Gastroesophageal sphincter (tissue), 4 donors: ENCODE data around the gene STRBP. TPM values are rescaled to one million over a fixed set of nuclear protein-coding genes. Genes with fewer than 3 reads are reported as not detected.

Source experiments
- ATAC-seq: fragments of 150-250 bp; one replicate; pipeline ENCODE4 v1.9.1; 2016; ENCODE audit warnings: mild to moderate bottlenecking, moderate library complexity
- H3K27ac ChIP-seq, 4 donors: fragments of 200-600 bp; sonication (generic) in 3 of 4; 1 replicate in 3 of 4; 2 replicates in 1 of 4; pipeline ENCODE4 v1.5.1; 2016 to 2019
- H3K27me3 ChIP-seq: fragments of 200-600 bp; sonication (generic); one replicate; pipeline ENCODE4 v1.5.1; 2019
- H3K36me3 ChIP-seq, 2 donors: fragments of 200-600 bp; sonication (generic); one replicate each; pipeline ENCODE4 v1.5.1; 2019; ENCODE audit warnings: control low read depth in 1 of 2
- H3K4me1 ChIP-seq, 3 donors: fragments of 200-600 bp; sonication (generic); 1 replicate in 2 of 3; 2 replicates in 1 of 3; pipeline ENCODE4 v1.5.1; 2016 to 2019; ENCODE audit warnings: control low read depth in 2 of 3
- H3K4me3 ChIP-seq, 2 donors: fragments of 200-600 bp; sonication (generic); one replicate each; pipeline ENCODE4 v1.5.1; 2019; ENCODE audit warnings: mild to moderate bottlenecking in 1 of 2, moderate library complexity in 1 of 2
- H3K9me3 ChIP-seq, 3 donors: fragments of 200-600 bp; sonication (generic); one replicate each; pipeline ENCODE4 v1.5.1; 2017 to 2019; ENCODE audit warnings: control low read depth in 2 of 3
- CTCF ChIP-seq, 4 experiments: fragments of 200-600 bp in 2 of 4; fragments of 450-650 bp in 2 of 4; sonication (generic) in 1 of 4; IDR thresholded peaks; one replicate each; pipeline ENCODE4 v1.5.1; 2017 to 2019; ENCODE audit warnings: antibody characterized with exemption in 4 of 4, mild to moderate bottlenecking in 2 of 4, moderate library complexity in 2 of 4
- EP300 ChIP-seq: sonication (generic); formaldehyde crosslinking; IDR thresholded peaks from one replicate; pipeline ENCODE4 v1.6.1; 2017; ENCODE audit warnings: antibody characterized with exemption, mild to moderate bottlenecking
- POLR2A ChIP-seq, 2 donors: fragments of 450-650 bp; IDR thresholded peaks; one replicate each; pipeline ENCODE4 v1.6.1; 2017; ENCODE audit warnings: antibody characterized with exemption in 2 of 2, mild to moderate bottlenecking in 2 of 2, moderate library complexity in 1 of 2
- POLR2AphosphoS5 ChIP-seq: sonication (generic); formaldehyde crosslinking; IDR thresholded peaks from one replicate; pipeline ENCODE4 v1.6.1; 2017; ENCODE audit warnings: antibody characterized with exemption
- WGBS, 2 donors: methylation state at CpG; one replicate each; pipeline ENCODE4 v1.1.5; 2018; ENCODE audit warnings: low coverage in 1 of 2; 5-methylcytosine and 5-hydroxymethylcytosine counted together
- total RNA-seq, 4 donors: library from RNA; depleted of rRNA; stranded (reverse); fragments of >200 nt; gene quantifications; one replicate each; pipeline ENCODE4 v1.1.0, GENCODE V29; 2016

The STRBP gene
- total RNA-seq, 4 donors from 2014 or later = 10.4 to 20.6 (median 14.8) TPM

- Histone ChIP-seq H3K36me3 (peaks cover 0 to 93% of the 10 kb centered on the region in 2 donors), H3K27ac (no peak overlapping the region), H3K4me3 (no peak overlapping the region), H3K27me3 (no peaks in the 10 kb centered on the region), H3K4me1 (peaks cover 0 to 26% (median under 1%) of the 10 kb centered on the region in 3 donors), H3K9me3 (no peaks in the 10 kb centered on the region)
- 40 to 56% methylated on average over 1 to 2 of the region's 2 CpGs for WGBS, 2 donors
- no peak for ATAC-seq
- no peak for TF ChIP-seq CTCF (IDR thresholded peaks at IDR 0.05)
- TF ChIP-seq POLR2A (IDR thresholded peaks at IDR 0.05) = no peak
Measured at GRCh38 chr9:123085916-123086315, 182.5 kb downstream of the STRBP start.

- ATAC-seq = no peak
- WGBS, 2 donors = 94 to 100% methylated on average over 1 of the region's 1 CpG
- H3K4me1 ChIP-seq = peaks cover 0 to 14% (median 0%) of the 10 kb centered on the region in 3 donors
Measured at GRCh38 chr9:123084256-123084655, 184.1 kb downstream of the STRBP start.

GRCh38 chr9:123083680-123084079 is 184.7 kb downstream of the STRBP start:
- Histone ChIP-seq H3K9me3 (no peaks in the 10 kb centered on the region), H3K4me1 (peaks cover 0 to 9% (median 0%) of the 10 kb centered on the region in 3 donors), H3K27me3 (no peaks in the 10 kb centered on the region), H3K4me3 (no peak overlapping the region), H3K27ac (no peak overlapping the region), H3K36me3 (peaks cover 0 to 95% of the 10 kb centered on the region in 2 donors)
- ATAC-seq = no peak
- TF ChIP-seq POLR2AphosphoS5 (no peak), EP300 (no peak), CTCF (IDR thresholded peaks at IDR 0.05) (no peak), POLR2A (IDR thresholded peaks at IDR 0.05) (no peak)
- WGBS, 2 donors = 63 to 74% methylated on average over 5 to 6 of the region's 6 CpGs

More at GRCh38 chr9:123084256-123084655, 184.1 kb downstream of the STRBP start:
- no peaks in the 10 kb centered on the region for H3K27me3 ChIP-seq
- TF ChIP-seq POLR2AphosphoS5 (no peak), EP300 (no peak)
- H3K4me3 ChIP-seq = no peak overlapping the region
- no peak overlapping the region for H3K27ac ChIP-seq
- H3K9me3 ChIP-seq = no peaks in the 10 kb centered on the region
- peaks cover 0 to 93% of the 10 kb centered on the region in 2 donors for H3K36me3 ChIP-seq

- H3K4me1 ChIP-seq = peaks cover 0 to 6% (median 0%) of the 10 kb centered on the region in 3 donors
- ATAC-seq = no peak
- no peaks in the 10 kb centered on the region for H3K27me3 ChIP-seq
- 0 to 18% methylated on average over 2 of the region's 2 CpGs for WGBS, 2 donors
- peaks cover 0 to 95% of the 10 kb centered on the region in 2 donors for H3K36me3 ChIP-seq
- no peaks in the 10 kb centered on the region for H3K9me3 ChIP-seq
- TF ChIP-seq POLR2A (IDR thresholded peaks at IDR 0.05) (no peak), CTCF (IDR thresholded peaks at IDR 0.05) (peak; percentile 12 to 63 (median 54)), POLR2AphosphoS5 (no peak)
- no peak overlapping the region for H3K4me3 ChIP-seq
- H3K27ac ChIP-seq = no peak overlapping the region
Measured at GRCh38 chr9:123081824-123082223, 186.6 kb downstream of the STRBP start.

GRCh38 chr9:123080444-123080843 is 187.9 kb downstream of the STRBP start:
- TF ChIP-seq CTCF (IDR thresholded peaks at IDR 0.05) = no peak
- TF ChIP-seq EP300 = no peak
- no peak for TF ChIP-seq POLR2A (IDR thresholded peaks at IDR 0.05)
- no peak for TF ChIP-seq POLR2AphosphoS5
- Histone ChIP-seq H3K27me3 (no peaks in the 10 kb centered on the region), H3K36me3 (peaks cover 0 to 93% of the 10 kb centered on the region in 2 donors), H3K4me1 (peaks cover 0 to 6% (median 0%) of the 10 kb centered on the region in 3 donors), H3K9me3 (no peaks in the 10 kb centered on the region), H3K27ac (no peak overlapping the region), H3K4me3 (no peak overlapping the region)
- ATAC-seq = no peak
- 74 to 86% methylated on average over 3 of the region's 3 CpGs for WGBS, 2 donors
